Measurements from ENCODE around the gene MAN1C1.

GRCh38 chr1:25701030-25701785 lies 84.6 kb downstream of the MAN1C1 start:
- no peak for TF ChIP-seq EZH2phosphoT487 (IDR thresholded peaks at IDR 0.05; ENCODE audit: borderline replicate concordance, low read depth)
- TF ChIP-seq ZBTB33 (IDR thresholded peaks at IDR 0.05; ENCODE audit: borderline replicate concordance, low read depth) = no peak
- no peak for TF ChIP-seq CTCF (IDR thresholded peaks at IDR 0.05)
- TF ChIP-seq GABPA (IDR thresholded peaks at IDR 0.05; ENCODE audit: low read depth) = no peak
- no peak for TF ChIP-seq FOSL2 (IDR thresholded peaks at IDR 0.05; ENCODE audit: borderline replicate concordance, low read depth)
- no peak for TF ChIP-seq MAX (IDR thresholded peaks at IDR 0.05; ENCODE audit: low read depth)
